Parathyroid adenoma (tissue), 2 donors: Measurements from ENCODE around the gene IL6R.
A peak's percentile ranks its signal among the peaks of the same experiment; 100 is the strongest.

Experiments
- H2AFZ ChIP-seq: fragments of 300-600 bp; sonication (generic); one replicate; pipeline ENCODE4 v1.7.0; 2017; ENCODE audit warnings: antibody characterized with exemption, mild to moderate bottlenecking
- H3K27ac ChIP-seq: fragments of 300-600 bp; sonication (generic); one replicate; pipeline ENCODE4 v1.7.0; 2017
- H3K27me3 ChIP-seq: fragments of 300-600 bp; sonication (generic); one replicate; pipeline ENCODE4 v1.7.0; 2017; ENCODE audit warnings: low read length; ENCODE audit not compliant: control insufficient read depth, insufficient read depth
- H3K36me3 ChIP-seq: fragments of 300-600 bp; sonication (generic); one replicate; pipeline ENCODE4 v1.7.0; 2017; ENCODE audit warnings: low read length; ENCODE audit not compliant: control insufficient read depth, insufficient read depth
- H3K4me1 ChIP-seq: fragments of 300-600 bp; sonication (generic); one replicate; pipeline ENCODE4 v1.7.0; 2017; ENCODE audit warnings: control low read depth
- H3K4me2 ChIP-seq: fragments of 300-600 bp; sonication (generic); one replicate; pipeline ENCODE4 v1.7.0; 2017; ENCODE audit warnings: low read length
- H3K4me3 ChIP-seq: fragments of 300-600 bp; sonication (generic); one replicate; pipeline ENCODE4 v1.7.0; 2017; ENCODE audit warnings: low read depth, low read length
- H3K79me2 ChIP-seq: fragments of 300-600 bp; sonication (generic); one replicate; pipeline ENCODE4 v1.7.0; 2017; ENCODE audit warnings: control low read depth
- H3K9ac ChIP-seq: fragments of 300-600 bp; sonication (generic); one replicate; pipeline ENCODE4 v1.7.0; 2017; ENCODE audit warnings: mild to moderate bottlenecking
- H3K9me3 ChIP-seq: fragments of 300-600 bp; sonication (generic); one replicate; pipeline ENCODE4 v1.7.0; 2017; ENCODE audit warnings: low read length; ENCODE audit not compliant: control insufficient read depth
- TF ChIP-seq, protein P1 (sequence below): fragments of 300-600 bp; sonication (generic); IDR thresholded peaks from one replicate; pipeline ENCODE4 v1.7.0; 2017; ENCODE audit warnings: antibody characterized with exemption, mild to moderate bottlenecking
- donor health status: primary hyperparathyroidism.

IL6R gene

DNA sequence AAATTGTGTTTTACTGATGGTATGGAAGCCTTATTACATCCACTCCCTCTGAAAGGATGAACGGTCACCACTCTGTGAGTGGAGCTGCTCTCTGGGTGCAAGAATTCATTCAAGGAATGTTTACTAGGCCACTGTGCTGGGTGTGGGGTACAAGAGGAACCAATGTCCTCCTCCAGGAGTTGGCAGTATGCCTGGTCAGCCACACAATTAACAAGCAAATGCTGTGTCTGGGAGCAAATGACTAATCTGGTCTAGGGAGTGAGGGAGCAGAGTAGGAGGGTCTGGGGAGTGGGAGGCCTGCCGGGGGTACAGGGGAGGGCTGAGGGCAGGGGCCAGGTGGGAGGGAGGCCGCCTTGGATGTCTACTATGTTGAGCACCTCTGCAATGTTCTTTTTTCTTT lies 69.7 kb downstream of the IL6R start:
- Histone ChIP-seq H3K36me3 (no peaks in the 10 kb centered on the region), H3K9ac (no peak overlapping the region), H3K4me1 (no peaks in the 10 kb centered on the region), H3K4me3 (no peak overlapping the region), H3K27ac (no peak overlapping the region), H3K27me3 (no peaks in the 10 kb centered on the region), H3K79me2 (no peaks in the 10 kb centered on the region), H3K4me2 (no peak overlapping the region), H2AFZ (no peak overlapping the region), H3K9me3 (no peaks in the 10 kb centered on the region)
- TF ChIP-seq, protein P1, sequence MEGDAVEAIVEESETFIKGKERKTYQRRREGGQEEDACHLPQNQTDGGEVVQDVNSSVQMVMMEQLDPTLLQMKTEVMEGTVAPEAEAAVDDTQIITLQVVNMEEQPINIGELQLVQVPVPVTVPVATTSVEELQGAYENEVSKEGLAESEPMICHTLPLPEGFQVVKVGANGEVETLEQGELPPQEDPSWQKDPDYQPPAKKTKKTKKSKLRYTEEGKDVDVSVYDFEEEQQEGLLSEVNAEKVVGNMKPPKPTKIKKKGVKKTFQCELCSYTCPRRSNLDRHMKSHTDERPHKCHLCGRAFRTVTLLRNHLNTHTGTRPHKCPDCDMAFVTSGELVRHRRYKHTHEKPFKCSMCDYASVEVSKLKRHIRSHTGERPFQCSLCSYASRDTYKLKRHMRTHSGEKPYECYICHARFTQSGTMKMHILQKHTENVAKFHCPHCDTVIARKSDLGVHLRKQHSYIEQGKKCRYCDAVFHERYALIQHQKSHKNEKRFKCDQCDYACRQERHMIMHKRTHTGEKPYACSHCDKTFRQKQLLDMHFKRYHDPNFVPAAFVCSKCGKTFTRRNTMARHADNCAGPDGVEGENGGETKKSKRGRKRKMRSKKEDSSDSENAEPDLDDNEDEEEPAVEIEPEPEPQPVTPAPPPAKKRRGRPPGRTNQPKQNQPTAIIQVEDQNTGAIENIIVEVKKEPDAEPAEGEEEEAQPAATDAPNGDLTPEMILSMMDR = no peak

DNA sequence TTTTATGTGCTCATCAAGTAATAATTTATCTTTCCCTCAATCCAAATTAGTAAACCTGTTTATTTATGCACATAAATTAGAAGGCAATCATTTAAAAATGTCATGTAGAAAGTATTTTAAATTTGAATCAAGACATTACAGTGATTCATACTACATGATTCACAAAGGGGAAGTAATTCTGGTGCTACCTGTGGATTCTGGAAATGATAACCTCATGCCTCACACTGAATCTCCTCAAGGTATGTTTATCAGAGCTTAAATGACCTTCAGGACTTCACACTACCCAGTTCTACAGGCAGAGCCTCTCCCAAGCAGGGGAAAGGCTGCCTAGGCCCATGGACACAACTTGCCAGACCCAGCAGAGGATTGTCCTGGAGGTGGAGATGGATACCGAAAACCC lies 71.6 kb downstream of the IL6R start:
- Histone ChIP-seq H3K4me2 (no peak overlapping the region), H3K9me3 (no peaks in the 10 kb centered on the region), H3K4me3 (no peak overlapping the region), H3K9ac (no peak overlapping the region), H3K4me1 (no peaks in the 10 kb centered on the region), H3K36me3 (no peaks in the 10 kb centered on the region), H3K79me2 (no peaks in the 10 kb centered on the region), H2AFZ (no peak overlapping the region), H3K27me3 (no peaks in the 10 kb centered on the region), H3K27ac (no peak overlapping the region)
- TF ChIP-seq, protein P1 = no peak

DNA sequence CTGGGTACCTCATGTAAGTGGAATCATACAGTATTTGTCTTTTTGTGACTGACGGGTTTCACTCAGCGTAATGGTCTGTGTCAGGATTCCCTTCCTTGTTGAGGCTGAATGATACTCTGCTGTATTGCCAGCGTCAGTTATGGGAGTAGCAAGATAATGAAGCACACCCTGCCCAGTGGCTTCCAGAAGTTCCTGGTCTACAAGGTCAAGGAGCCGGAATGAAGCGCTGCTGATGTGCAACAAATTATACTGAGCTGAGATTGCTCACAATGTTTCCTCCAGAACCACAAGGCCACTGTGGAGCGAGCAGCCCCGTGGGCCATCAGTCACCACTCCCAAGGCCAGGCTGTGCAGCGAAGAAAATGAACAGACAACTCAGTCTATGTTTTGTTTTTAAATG lies 72.9 kb downstream of the IL6R start:
- Histone ChIP-seq H3K9me3 (no peaks in the 10 kb centered on the region), H3K4me1 (no peaks in the 10 kb centered on the region), H2AFZ (no peak overlapping the region), H3K36me3 (no peaks in the 10 kb centered on the region), H3K4me3 (no peak overlapping the region), H3K79me2 (no peaks in the 10 kb centered on the region), H3K9ac (no peak overlapping the region), H3K27ac (no peak overlapping the region), H3K4me2 (no peak overlapping the region), H3K27me3 (no peaks in the 10 kb centered on the region)
- TF ChIP-seq, protein P1 = no peak

DNA sequence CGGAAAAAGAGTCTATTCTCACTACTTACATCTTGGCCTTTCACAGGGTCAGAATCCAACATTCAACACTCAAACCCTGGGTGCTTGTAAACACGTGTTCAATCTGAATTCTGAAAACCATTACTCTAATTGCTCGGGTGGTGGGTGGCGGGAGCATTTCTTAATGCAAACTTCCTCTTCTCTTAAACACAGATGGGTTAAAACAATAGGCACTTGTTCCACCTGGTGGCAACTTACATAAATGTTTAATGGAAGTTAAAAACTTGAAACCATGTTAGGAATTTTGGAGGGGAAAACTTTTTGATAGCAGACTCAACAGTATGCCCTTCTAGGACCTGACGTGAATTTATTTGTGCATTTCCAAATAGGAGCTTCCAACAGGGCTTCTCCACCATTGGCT lies 73.5 kb downstream of the IL6R start:
- Histone ChIP-seq H3K36me3 (no peaks in the 10 kb centered on the region), H3K9me3 (no peaks in the 10 kb centered on the region), H3K9ac (no peak overlapping the region), H3K79me2 (no peaks in the 10 kb centered on the region), H2AFZ (no peak overlapping the region), H3K27ac (no peak overlapping the region), H3K27me3 (no peaks in the 10 kb centered on the region), H3K4me1 (no peaks in the 10 kb centered on the region), H3K4me2 (no peak overlapping the region), H3K4me3 (no peak overlapping the region)
- TF ChIP-seq, protein P1 = no peak

DNA sequence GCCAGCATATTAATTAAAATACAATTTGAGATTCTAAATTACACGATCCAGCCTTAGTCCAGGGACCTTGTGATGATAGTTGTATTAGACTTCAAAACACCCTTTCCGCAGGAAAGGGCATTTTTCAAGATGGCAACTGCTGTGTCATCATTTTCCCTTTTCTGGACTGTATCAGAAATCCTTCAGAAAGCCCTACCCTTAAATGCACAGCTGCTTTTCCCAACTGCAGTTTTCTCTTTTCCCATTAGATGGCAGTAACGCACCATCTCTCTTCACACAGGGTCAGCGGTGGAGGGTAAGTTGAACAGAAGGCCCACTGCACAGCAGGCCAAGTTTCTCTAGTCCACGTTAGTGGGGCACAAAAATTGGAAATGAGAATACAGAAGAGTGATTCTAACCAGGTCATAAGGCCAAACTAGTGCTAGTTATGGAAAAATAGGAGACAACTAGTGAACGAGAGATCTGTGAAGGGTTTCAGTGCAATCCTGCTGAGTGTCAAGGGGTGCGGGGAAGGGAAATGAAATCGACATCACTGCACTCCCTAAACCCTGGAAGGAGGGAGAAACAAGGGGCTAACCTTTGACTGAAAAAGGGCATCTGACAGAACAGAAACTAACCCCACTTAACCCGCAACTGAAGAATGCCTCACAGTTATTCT lies 74.8 kb downstream of the IL6R start:
- TF ChIP-seq, protein P1 = peak; percentile 79
- Histone ChIP-seq H3K4me3 (no peak overlapping the region), H3K27ac (no peak overlapping the region), H3K4me2 (no peak overlapping the region), H3K36me3 (no peaks in the 10 kb centered on the region), H3K79me2 (no peaks in the 10 kb centered on the region), H2AFZ (no peak overlapping the region), H3K9me3 (no peaks in the 10 kb centered on the region), H3K4me1 (no peaks in the 10 kb centered on the region), H3K9ac (no peak overlapping the region), H3K27me3 (no peaks in the 10 kb centered on the region)
